HL-60 (cell line): ENCODE results near the gene SNX9.

Experiments used
- DNase-seq, 2 experiments: peaks; one replicate each; pipeline ENCODE4 v3.0.0-alpha.2; 2010 to 2020; ENCODE audit warnings: low read depth in 1 of 2, low spot score in 1 of 2
- H3K27ac ChIP-seq: fragments of 250-450 bp; sonication (Bioruptor Pico); replicated peaks from 2 replicates; pipeline ENCODE4 v1.5.1; 2020; ENCODE audit warnings: mild to moderate bottlenecking, moderate library complexity
- H3K27me3 ChIP-seq: fragments of 250-450 bp; sonication (Bioruptor Pico); 2 replicates; pipeline ENCODE4 v1.5.1; 2021; ENCODE audit warnings: mild to moderate bottlenecking, moderate library complexity; ENCODE audit not compliant: insufficient read depth, poor library complexity, severe bottlenecking
- H3K4me3 ChIP-seq: replicated peaks from 2 replicates; pipeline ENCODE4 v1.5.1; 2011; ENCODE audit warnings: mild to moderate bottlenecking, control low read depth, low read length; ENCODE audit not compliant: insufficient read depth
- CTCF ChIP-seq: IDR thresholded peaks from one replicate; pipeline ENCODE4 v1.5.1; 2011; ENCODE audit warnings: low read length, control low read depth, inconsistent platforms; ENCODE audit not compliant: insufficient read depth
- GABPA ChIP-seq: IDR thresholded peaks from 2 replicates; pipeline ENCODE4 v1.6.1; 2012; ENCODE audit warnings: low read depth
- POLR2AphosphoS5 ChIP-seq: IDR thresholded peaks from 2 replicates; pipeline ENCODE4 v1.6.1; 2012; ENCODE audit warnings: low read depth
- REST ChIP-seq: IDR thresholded peaks from 2 replicates; pipeline ENCODE4 v1.6.1; 2012; ENCODE audit warnings: low read depth; ENCODE audit not compliant: insufficient replicate concordance
- SPI1 ChIP-seq: IDR thresholded peaks from 2 replicates; pipeline ENCODE4 v1.6.1; 2012; ENCODE audit warnings: low read depth, mild to moderate bottlenecking, borderline replicate concordance

Gene SNX9

GRCh38 chr6:157911786-157912185, 88.7 kb downstream of the SNX9 start:
- TF ChIP-seq CTCF (no peak), GABPA (no peak), REST (no peak), POLR2AphosphoS5 (no peak), SPI1 (no peak)

GRCh38 chr6:157912326-157912725, 89.3 kb downstream of the SNX9 start:
- no peak overlapping the region for H3K4me3 ChIP-seq
- no peaks in the 10 kb centered on the region for H3K27me3 ChIP-seq
- no peak overlapping the region for H3K27ac ChIP-seq
- no peak for TF ChIP-seq SPI1
- no peak for TF ChIP-seq REST
- TF ChIP-seq GABPA: no peak
- TF ChIP-seq CTCF: no peak
- no peak for TF ChIP-seq POLR2AphosphoS5
- DNase-seq: no peak

More at GRCh38 chr6:157911786-157912185, 88.7 kb downstream of the SNX9 start:
- no peak overlapping the region for H3K4me3 ChIP-seq
- DNase-seq: no peak
- no peak overlapping the region for H3K27ac ChIP-seq
- H3K27me3 ChIP-seq: no peaks in the 10 kb centered on the region

- no peaks in the 10 kb centered on the region for H3K27me3 ChIP-seq
- DNase-seq: no peak
- H3K27ac ChIP-seq: no peak overlapping the region
- TF ChIP-seq SPI1 (no peak), CTCF (no peak), GABPA (no peak), POLR2AphosphoS5 (no peak), REST (no peak)
- no peak overlapping the region for H3K4me3 ChIP-seq
Observed at GRCh38 chr6:157921685-157922367, 98.8 kb downstream of the SNX9 start.
